ENCODE data around the gene MALT1. TPM values are rescaled to one million over a fixed set of nuclear protein-coding genes. Genes with fewer than 3 reads are reported as not detected.
A peak's percentile ranks its signal among the peaks of the same experiment; 100 is the strongest.

MALT1 gene
- total and polyA plus RNA-seq, 8 donors = 3.2 to 12.9 (median 7.1) TPM

GRCh38 chr18:58674159-58674558 lies 2.9 kb downstream of the MALT1 start:
- Histone ChIP-seq H3K36me3 (no peaks in the 10 kb centered on the region), H3K9me3 (no peaks in the 10 kb centered on the region), H3K4me3 (no peak overlapping the region), H3K27me3 (no peaks in the 10 kb centered on the region), H3K27ac (no peak overlapping the region), H3K4me1 (peaks cover 0 to 11% (median 8%) of the 10 kb centered on the region in 3 donors)
- no peak for FAIRE-seq
- WGBS, 2 donors = 85 to 88% methylated on average over 5 of the region's 5 CpGs
- TF ChIP-seq CTCF (IDR thresholded peaks at IDR 0.05) = no peak
- no peak for DNase-seq
- ATAC-seq = no peak
- intact Hi-C loops (cut with DNase I) = no loop called here

- 43 to 46% methylated on average over 3 of the region's 3 CpGs for WGBS, 2 donors
- ATAC-seq (no peak), DNase-seq (no peak), FAIRE-seq (no peak)
- Histone ChIP-seq H3K9me3 (no peaks in the 10 kb centered on the region), H3K36me3 (no peaks in the 10 kb centered on the region), H3K27ac (no peak overlapping the region), H3K4me3 (no peak overlapping the region), H3K27me3 (no peaks in the 10 kb centered on the region), H3K4me1 (peaks cover 0 to 11% (median 8%) of the 10 kb centered on the region in 3 donors)
- intact Hi-C loops (cut with DNase I) = no loop called here
- TF ChIP-seq CTCF (IDR thresholded peaks at IDR 0.05) = no peak
Measured at GRCh38 chr18:58674863-58675472, 3.7 kb downstream of the MALT1 start.

- intact Hi-C loops (cut with DNase I) = no loop called here
- no peak for TF ChIP-seq CTCF (IDR thresholded peaks at IDR 0.05)
- H3K27me3 ChIP-seq = no peaks in the 10 kb centered on the region
- H3K4me3 ChIP-seq = no peak overlapping the region
- 93 to 95% methylated on average over 1 of the region's 1 CpG for WGBS, 2 donors
- H3K4me1 ChIP-seq = peaks cover 0 to 8% (median 6%) of the 10 kb centered on the region in 3 donors
- no peaks in the 10 kb centered on the region for H3K9me3 ChIP-seq
- ATAC-seq = no peak
- H3K27ac ChIP-seq = no peak overlapping the region
- no peaks in the 10 kb centered on the region for H3K36me3 ChIP-seq
- DNase-seq = no peak
- no peak for FAIRE-seq
Measured at GRCh38 chr18:58676270-58676669, 5.0 kb downstream of the MALT1 start.

- H3K9me3 ChIP-seq = no peaks in the 10 kb centered on the region
- DNase-seq = peak in 5 of 6 donors; percentile 25 to 61 (median 54)
- peaks cover 0 to 4% (median 3%) of the 10 kb centered on the region in 3 donors for H3K4me1 ChIP-seq
- intact Hi-C loops (cut with DNase I) = no loop called here
- H3K4me3 ChIP-seq = no peak overlapping the region
- TF ChIP-seq CTCF (IDR thresholded peaks at IDR 0.05) = no peak
- whole genome bisulfite sequencing, 2 donors = 67 to 70% methylated on average over 5 of the region's 5 CpGs
- no peaks in the 10 kb centered on the region for H3K36me3 ChIP-seq
- FAIRE-seq = no peak
- ATAC-seq = peak in 3 of 4 donors; percentile 51 to 67 (median 55)
- H3K27me3 ChIP-seq = no peaks in the 10 kb centered on the region
- no peak overlapping the region for H3K27ac ChIP-seq
Measured at GRCh38 chr18:58682429-58683069, 11.3 kb downstream of the MALT1 start.

GRCh38 chr18:58687871-58688308 lies 16.6 kb downstream of the MALT1 start:
- H3K4me1 ChIP-seq = peaks cover 0 to under 1% (median 0%) of the 10 kb centered on the region in 3 donors
- no peak overlapping the region for H3K4me3 ChIP-seq
- H3K27me3 ChIP-seq = no peaks in the 10 kb centered on the region
- no peak for TF ChIP-seq CTCF (IDR thresholded peaks at IDR 0.05)
- H3K27ac ChIP-seq = no peak overlapping the region
- intact Hi-C loops (cut with DNase I) = no loop called here
- H3K36me3 ChIP-seq = no peaks in the 10 kb centered on the region
- no peak for DNase-seq
- ATAC-seq = no peak
- FAIRE-seq = no peak
- no peaks in the 10 kb centered on the region for H3K9me3 ChIP-seq
- WGBS, 2 donors = 81 to 86% methylated on average over 6 of the region's 6 CpGs
